Neutrophil (primary cell): ENCODE measurements around the gene TK2.

Source experiments
- H3K27ac ChIP-seq: fragments of 200-600 bp; sonication (generic); 2 replicates; pipeline ENCODE4 v1.5.1; 2016; ENCODE audit warnings: mild to moderate bottlenecking, moderate library complexity
- H3K27me3 ChIP-seq: fragments of 200-600 bp; sonication (generic); 2 replicates; pipeline ENCODE4 v1.6.0; 2016; ENCODE audit warnings: mild to moderate bottlenecking
- H3K36me3 ChIP-seq: fragments of 200-600 bp; sonication (generic); 2 replicates; pipeline ENCODE4 v1.5.1; 2017
- H3K4me1 ChIP-seq, 2 experiments: fragments of 200-600 bp in 1 of 2; sonication (generic) in 1 of 2; 1 replicate in 1 of 2; 2 replicates in 1 of 2; pipeline versions ENCODE4 v1.5.1 to v1.6.1; 2013 to 2016; ENCODE audit warnings: low read depth in 1 of 2, low read length in 1 of 2, mild to moderate bottlenecking in 1 of 2, moderate library complexity in 1 of 2; ENCODE audit not compliant: control insufficient read depth in 1 of 2, insufficient read depth in 1 of 2
- H3K4me3 ChIP-seq, 2 experiments: fragments of 200-600 bp in 1 of 2; sonication (generic) in 1 of 2; 1 replicate in 1 of 2; 2 replicates in 1 of 2; pipeline ENCODE4 v1.5.1; 2013 to 2016; ENCODE audit warnings: low read depth in 1 of 2, low read length in 1 of 2, mild to moderate bottlenecking in 1 of 2, moderate library complexity in 1 of 2
- H3K9me3 ChIP-seq: fragments of 200-600 bp; sonication (generic); 2 replicates; pipeline ENCODE4 v1.5.1; 2016
- CTCF ChIP-seq: fragments of 200-600 bp; sonication (generic); IDR thresholded peaks from 2 replicates; pipeline ENCODE4 v1.5.1; 2016; ENCODE audit warnings: antibody characterized with exemption

Gene TK2

DNA sequence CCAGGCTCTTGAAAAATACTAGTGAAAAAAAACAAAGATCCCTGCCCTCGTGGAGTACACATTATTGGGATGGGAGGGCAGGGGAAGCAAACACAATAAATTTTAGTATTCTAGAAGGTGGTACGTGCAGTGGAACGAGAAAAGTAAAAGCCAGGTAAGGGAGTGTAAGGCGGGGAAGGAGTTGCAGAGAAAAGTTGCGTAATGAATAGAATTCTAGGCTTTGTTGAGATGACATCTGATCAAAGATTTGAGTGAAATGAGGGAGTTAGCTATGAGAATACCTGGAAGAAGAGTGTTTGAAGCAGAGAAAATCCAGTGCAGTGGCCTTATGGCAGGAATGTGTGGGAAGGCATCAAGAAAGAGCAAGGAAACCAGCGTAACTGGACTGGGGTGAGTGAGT, 4.6 kb upstream of the TK2 start:
- Histone ChIP-seq H3K4me3 (peak overlapping the region; percentile 95 to 99), H3K4me1 (peaks cover 87 to 95% of the 10 kb centered on the region in 2 experiments), H3K36me3 (peaks cover 48% of the 10 kb centered on the region), H3K9me3 (no peaks in the 10 kb centered on the region), H3K27ac (peak overlapping the region; percentile 98), H3K27me3 (no peaks in the 10 kb centered on the region)
- no peak for TF ChIP-seq CTCF

DNA sequence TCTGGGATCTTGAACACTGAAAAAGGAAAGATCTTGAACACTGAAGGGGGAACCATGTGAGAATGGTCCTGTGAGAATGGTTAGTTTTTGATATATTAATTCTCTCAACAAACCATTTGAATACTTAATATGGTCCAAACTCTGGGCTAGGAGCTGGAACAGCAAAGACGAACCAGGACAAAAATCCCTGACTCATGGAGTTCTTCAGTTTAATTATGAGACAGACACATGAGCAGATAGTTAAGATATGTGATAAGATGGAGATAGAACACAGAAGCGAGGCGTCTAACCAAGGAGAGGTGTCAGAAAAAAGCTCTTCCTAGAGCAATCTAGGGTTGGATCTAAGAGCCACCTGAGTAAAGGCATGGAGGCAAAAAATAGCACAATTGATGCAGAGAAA, 4.1 kb upstream of the TK2 start:
- peaks cover 88 to 98% of the 10 kb centered on the region in 2 experiments for H3K4me1 ChIP-seq
- peak overlapping the region; percentile 95 to 99 for H3K4me3 ChIP-seq
- no peaks in the 10 kb centered on the region for H3K27me3 ChIP-seq
- H3K36me3 ChIP-seq: peaks cover 43% of the 10 kb centered on the region
- H3K27ac ChIP-seq: peak overlapping the region; percentile 98
- H3K9me3 ChIP-seq: no peaks in the 10 kb centered on the region
- no peak for TF ChIP-seq CTCF

- no peak for TF ChIP-seq CTCF
- no peaks in the 10 kb centered on the region for H3K27me3 ChIP-seq
- peak overlapping the region; percentile 95 to 99 for H3K4me3 ChIP-seq
- H3K27ac ChIP-seq: peak overlapping the region; percentile 98
- H3K36me3 ChIP-seq: peaks cover 35% of the 10 kb centered on the region
- H3K9me3 ChIP-seq: no peaks in the 10 kb centered on the region
- H3K4me1 ChIP-seq: peaks cover 88 to 98% of the 10 kb centered on the region in 2 experiments
Observed at GRCh38 chr16:66553223-66553622, 3.3 kb upstream of the TK2 start.

DNA sequence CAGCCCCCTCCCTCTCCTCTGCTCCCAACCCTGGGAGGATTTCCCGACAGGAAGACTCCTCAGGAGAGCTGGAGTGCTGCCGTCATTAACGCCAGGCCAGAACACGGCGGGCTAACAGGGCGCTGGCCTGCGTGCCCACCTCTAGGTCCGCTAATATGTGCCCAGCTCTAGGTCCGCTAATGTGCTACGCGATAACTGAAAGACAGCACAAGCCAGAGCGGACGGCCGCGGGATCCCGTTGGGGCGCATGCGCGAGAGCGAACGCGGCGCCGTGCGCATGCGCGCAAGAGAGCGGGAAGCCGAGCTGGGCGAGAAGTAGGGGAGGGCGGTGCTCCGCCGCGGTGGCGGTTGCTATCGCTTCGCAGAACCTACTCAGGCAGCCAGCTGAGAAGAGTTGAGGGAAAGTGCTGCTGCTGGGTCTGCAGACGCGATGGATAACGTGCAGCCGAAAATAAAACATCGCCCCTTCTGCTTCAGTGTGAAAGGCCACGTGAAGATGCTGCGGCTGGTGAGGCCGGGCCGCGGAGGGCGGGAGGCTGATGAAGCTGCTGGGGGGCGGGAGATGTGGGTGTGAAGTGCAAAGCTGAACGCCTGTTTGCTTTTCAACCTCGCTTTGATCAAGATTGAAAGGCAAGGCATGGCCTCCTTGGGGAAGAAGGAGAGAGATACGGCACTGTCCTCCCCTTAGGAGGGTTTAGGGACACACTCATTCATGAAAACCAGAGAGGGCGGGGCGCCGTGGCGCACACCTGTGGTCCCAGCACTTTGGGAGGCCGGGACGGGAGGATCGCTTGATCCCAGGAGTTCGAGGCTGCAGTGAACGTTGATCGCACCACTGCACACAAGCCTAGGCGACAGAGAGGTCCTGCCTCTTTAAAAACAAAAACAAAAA, 2.6 kb upstream of the TK2 start, which contains the start of gene CKLF:
TSS of gene CKLF (plus strand) at position 291 of the 892 bp plus-strand sequence. CDS start at position 431, 140 bp downstream.
- Histone ChIP-seq H3K27me3 (no peaks in the 10 kb centered on the region), H3K4me1 (peaks cover 88 to 98% of the 10 kb centered on the region in 2 experiments)
- TF ChIP-seq CTCF: peak; percentile 57

GRCh38 chr16:66551788-66552285, 1.9 kb upstream of the TK2 start:
- Histone ChIP-seq H3K27ac (peak overlapping the region; percentile 98), H3K36me3 (peaks cover 21% of the 10 kb centered on the region), H3K4me3 (peak overlapping the region; percentile 95 to 99), H3K27me3 (no peaks in the 10 kb centered on the region), H3K4me1 (peaks cover 88 to 94% of the 10 kb centered on the region in 2 experiments), H3K9me3 (no peaks in the 10 kb centered on the region)
- no peak for TF ChIP-seq CTCF

More for the DNA sequence above, 2.6 kb upstream of the TK2 start, which contains the start of gene CKLF:
- H3K36me3 ChIP-seq: peaks cover 28% of the 10 kb centered on the region
- H3K27ac ChIP-seq: peak within 1 kb of the TSS; percentile 98
- peak within 1 kb of the TSS; percentile 95 to 99 for H3K4me3 ChIP-seq
- no peaks in the 10 kb centered on the region for H3K9me3 ChIP-seq
